Erythroblast (primary cell): ENCODE measurements around the gene TBCEL.

Experiments
- GATA1 ChIP-seq: IDR thresholded peaks from 2 replicates; pipeline ENCODE4 v1.6.1; 2011; ENCODE audit warnings: low read depth, mild to moderate bottlenecking, control low read depth, low read length, moderate library complexity
- POLR2A ChIP-seq: IDR thresholded peaks from 2 replicates; pipeline ENCODE4 v1.6.1; 2011; ENCODE audit warnings: mild to moderate bottlenecking, low read length

- TF ChIP-seq POLR2A (no peak), GATA1 (no peak)
Observed at GRCh38 chr11:121048464-121049233, 24.7 kb downstream of the TBCEL start.
